OCI-LY3 (cell line): ENCODE data around the gene KRTAP4-9.
"Not testable (repeated sequence)": the region's sequence is repeated elsewhere in the genome, so short reads cannot be mapped to it uniquely, and the experiment has no call there.

Source experiments
- H2AFZ ChIP-seq: fragments of 200-600, 300-600 bp; shearing (Covaris generic); 2 replicates; pipeline ENCODE4 v1.6.0; 2014; ENCODE audit warnings: antibody characterized with exemption, low read depth, low read length
- H3K27ac ChIP-seq: fragments of 200-600, 300-600 bp; sonication (generic); 2 replicates; pipeline ENCODE4 v1.5.1; 2014; ENCODE audit warnings: mild to moderate bottlenecking, low read length, moderate library complexity, mixed read lengths
- H3K27me3 ChIP-seq: fragments of 200-600, 300-600 bp; sonication (generic); 2 replicates; pipeline ENCODE4 v1.6.1; 2014; ENCODE audit warnings: low read depth, low read length, mixed read lengths
- H3K36me3 ChIP-seq: fragments of 200-600, 300-600 bp; sonication (generic); replicated peaks from 2 replicates; pipeline ENCODE3; 2014; ENCODE audit warnings: low read depth, low read length, mixed read lengths
- H3K4me1 ChIP-seq: fragments of 300-600, 200-600 bp; sonication (generic); 2 replicates; pipeline ENCODE4 v1.6.1; 2014; ENCODE audit warnings: low read length, mixed read lengths
- H3K4me2 ChIP-seq: fragments of 200-600, 300-600 bp; sonication (generic); 2 replicates; pipeline ENCODE4 v1.6.1; 2014; ENCODE audit warnings: low read length, mixed read lengths
- H3K4me3 ChIP-seq: fragments of 300-600, 200-600 bp; sonication (generic); 2 replicates; pipeline ENCODE4 v1.5.1; 2014; ENCODE audit warnings: antibody characterized with exemption, mild to moderate bottlenecking, low read length, moderate library complexity
- H3K79me2 ChIP-seq: fragments of 300-600, 200-600 bp; shearing (Covaris generic); 2 replicates; pipeline ENCODE4 v1.6.1; 2014; ENCODE audit warnings: mild to moderate bottlenecking, low read length, mixed read lengths
- H3K9ac ChIP-seq: fragments of 300-600, 200-600 bp; shearing (Covaris generic); 2 replicates; pipeline ENCODE4 v1.6.0; 2014; ENCODE audit warnings: mild to moderate bottlenecking, low read length, moderate library complexity
- H3K9me3 ChIP-seq: fragments of 200-600, 300-600 bp; shearing (Covaris generic); 2 replicates; pipeline ENCODE4 v1.6.1; 2014; ENCODE audit warnings: low read length, mixed read lengths; ENCODE audit not compliant: insufficient read depth
- H4K20me1 ChIP-seq: fragments of 200-600, 300-600 bp; sonication (generic); 2 replicates; pipeline ENCODE4 v1.6.1; 2016; ENCODE audit warnings: low read length, mixed read lengths; ENCODE audit not compliant: insufficient read depth
- CTCF ChIP-seq: fragments of 200-600, 300-600 bp; sonication (generic); IDR thresholded peaks from 2 replicates; pipeline ENCODE4 v1.5.1; 2014; ENCODE audit warnings: antibody characterized with exemption, low read length, low read depth
- EZH2phosphoT487 ChIP-seq: fragments of 200-600 bp; shearing (Covaris generic); IDR thresholded peaks from 2 replicates; pipeline ENCODE4 v1.6.1; 2018; ENCODE audit warnings: antibody characterized with exemption, mixed run types, low read depth

The KRTAP4-9 gene

DNA sequence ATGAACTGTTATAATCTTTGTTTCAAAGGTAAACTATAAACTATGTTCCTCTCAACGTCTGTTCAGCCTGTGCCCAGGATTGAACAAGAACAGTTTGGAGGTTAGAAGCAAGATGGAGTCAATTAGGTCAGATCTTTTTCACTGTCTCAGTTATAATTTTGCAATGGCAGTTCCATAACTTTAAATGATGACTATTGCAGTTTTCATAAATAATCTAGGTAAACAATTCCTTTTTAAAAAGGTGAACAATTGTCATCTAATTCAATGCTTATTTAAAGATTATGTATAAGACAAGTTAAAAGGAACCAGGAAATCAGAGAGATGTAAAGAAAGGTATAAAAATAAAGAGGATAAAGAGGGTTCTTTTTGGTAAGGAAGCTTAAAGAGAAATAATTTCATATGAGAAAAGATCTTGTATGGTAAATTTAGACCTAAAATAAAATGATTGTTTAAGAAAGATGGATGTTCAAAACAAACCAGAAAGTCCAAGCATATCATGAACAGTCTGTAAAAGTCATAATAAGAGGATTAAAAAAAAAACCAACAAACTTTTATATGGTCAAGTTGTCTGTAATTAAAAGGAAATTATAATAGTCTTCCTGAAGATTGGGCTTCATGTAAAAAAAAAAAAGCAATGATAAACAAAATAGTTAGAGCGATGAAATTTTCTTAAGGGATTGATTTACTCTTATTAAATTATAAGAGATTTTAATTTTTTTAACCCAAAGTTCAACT, 6.1 kb downstream of the KRTAP4-9 start:
- H3K4me2 ChIP-seq, result no peak overlapping the region
- H3K36me3 ChIP-seq, result no peaks in the 10 kb centered on the region
- no peak overlapping the region for H2AFZ ChIP-seq
- H3K27ac ChIP-seq, result no peak overlapping the region
- no peak overlapping the region for H3K4me3 ChIP-seq
- no peak overlapping the region for H3K9ac ChIP-seq
- H3K4me1 ChIP-seq, result no peaks in the 10 kb centered on the region
- H3K79me2 ChIP-seq, result no peaks in the 10 kb centered on the region
- no peaks in the 10 kb centered on the region for H3K9me3 ChIP-seq
- TF ChIP-seq CTCF (no peak), EZH2phosphoT487 (no peak)
- H4K20me1 ChIP-seq, result no peaks in the 10 kb centered on the region
- H3K27me3 ChIP-seq, result no peaks in the 10 kb centered on the region

DNA sequence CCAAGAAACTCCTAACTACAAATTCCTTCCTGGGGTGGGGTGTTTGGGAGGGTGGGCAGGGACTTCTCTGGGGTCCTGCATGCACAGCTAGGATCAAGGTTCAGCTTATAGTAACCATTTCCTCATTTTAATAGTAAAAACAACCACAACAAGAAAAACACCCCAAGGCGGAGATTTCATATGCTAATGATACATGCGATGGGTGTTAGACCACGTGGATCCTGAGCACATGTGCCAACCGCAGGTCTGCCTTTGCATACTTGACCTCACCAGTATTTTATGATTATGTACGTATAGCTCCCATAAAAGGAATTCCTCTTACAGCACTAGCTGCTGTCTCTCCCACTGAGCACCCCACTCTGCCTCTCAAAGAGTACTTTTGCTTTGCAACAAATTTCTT, 11.1 kb downstream of the KRTAP4-9 start:
- Histone ChIP-seq H4K20me1 (no peaks in the 10 kb centered on the region), H3K36me3 (no peaks in the 10 kb centered on the region), H2AFZ (no peak overlapping the region), H3K4me3 (no peak overlapping the region), H3K9me3 (no peaks in the 10 kb centered on the region), H3K9ac (no peak overlapping the region), H3K27me3 (no peaks in the 10 kb centered on the region), H3K79me2 (no peaks in the 10 kb centered on the region), H3K4me1 (no peaks in the 10 kb centered on the region), H3K4me2 (no peak overlapping the region), H3K27ac (no peak overlapping the region)
- TF ChIP-seq CTCF, result no peak
- TF ChIP-seq EZH2phosphoT487, result no peak

- not testable (repeated sequence) for H3K79me2 ChIP-seq, H3K4me3 ChIP-seq, H3K4me1 ChIP-seq, H3K9me3 ChIP-seq, H3K27me3 ChIP-seq, H2AFZ ChIP-seq, H3K27ac ChIP-seq, H3K9ac ChIP-seq, H3K36me3 ChIP-seq, H3K4me2 ChIP-seq, H4K20me1 ChIP-seq
These were observed 12.7 kb downstream of the KRTAP4-9 start, which contains the start of gene KRTAP4-11 for GRCh38 chr17:41117846-41118386. Gene KRTAP4-11 (minus strand): TSS chr17:41118373. CDS start chr17:41118315, 58 bp downstream.

DNA sequence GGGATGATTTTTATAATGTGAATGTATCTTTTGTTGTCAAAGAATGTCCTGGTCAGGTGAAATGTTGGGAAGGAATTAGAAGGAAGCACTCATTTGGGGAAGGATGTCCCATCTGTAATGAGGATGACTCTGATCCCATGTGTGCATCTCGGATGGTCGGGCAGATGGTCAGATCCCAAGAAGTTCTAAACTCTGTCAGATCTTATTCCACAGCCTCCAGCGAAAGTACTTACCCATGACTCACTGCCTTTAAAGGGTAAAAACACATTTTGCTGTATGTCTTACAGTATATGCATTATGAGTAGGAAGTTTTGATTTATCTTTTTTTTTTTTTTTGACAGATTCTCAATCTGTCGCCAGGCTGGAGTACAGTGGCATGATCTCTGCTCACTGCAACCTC, 13.5 kb downstream of the KRTAP4-9 start:
- no peaks in the 10 kb centered on the region for H3K36me3 ChIP-seq
- H3K27ac ChIP-seq, result no peak overlapping the region
- H3K79me2 ChIP-seq, result no peaks in the 10 kb centered on the region
- H3K27me3 ChIP-seq, result peaks cover 5% of the 10 kb centered on the region; the same call in 1 of the 2 replicates
- no peaks in the 10 kb centered on the region for H3K9me3 ChIP-seq
- H3K4me2 ChIP-seq, result no peak overlapping the region
- H3K4me3 ChIP-seq, result no peak overlapping the region
- H3K4me1 ChIP-seq, result no peaks in the 10 kb centered on the region
- no peak for TF ChIP-seq CTCF
- TF ChIP-seq EZH2phosphoT487, result no peak
- no peak overlapping the region for H3K9ac ChIP-seq
- no peak overlapping the region for H2AFZ ChIP-seq
- no peaks in the 10 kb centered on the region for H4K20me1 ChIP-seq

GRCh38 chr17:41119696-41120690, 14.8 kb downstream of the KRTAP4-9 start:
- H3K27ac ChIP-seq, H3K27me3 ChIP-seq, H3K4me1 ChIP-seq, H4K20me1 ChIP-seq, H3K9me3 ChIP-seq, H3K4me2 ChIP-seq, H3K36me3 ChIP-seq, H3K9ac ChIP-seq, H2AFZ ChIP-seq, H3K79me2 ChIP-seq, H3K4me3 ChIP-seq: not testable (repeated sequence)
